Retinal pigment epithelial cell (primary cell): ENCODE results near the gene USP20.

Source experiments
- DNase-seq: peaks from one replicate; pipeline ENCODE4 v3.0.0-alpha.2; 2010; ENCODE audit warnings: low read depth
- H3K4me3 ChIP-seq: 2 replicates; pipeline ENCODE4 v1.5.1; 2011; ENCODE audit warnings: mild to moderate bottlenecking, low read length, control low read depth, moderate library complexity
- CTCF ChIP-seq: conservative IDR thresholded peaks from 2 replicates; pipeline ENCODE4 v1.5.1; 2011; ENCODE audit warnings: low read depth, low read length, control low read depth, inconsistent platforms

Gene USP20

DNA sequence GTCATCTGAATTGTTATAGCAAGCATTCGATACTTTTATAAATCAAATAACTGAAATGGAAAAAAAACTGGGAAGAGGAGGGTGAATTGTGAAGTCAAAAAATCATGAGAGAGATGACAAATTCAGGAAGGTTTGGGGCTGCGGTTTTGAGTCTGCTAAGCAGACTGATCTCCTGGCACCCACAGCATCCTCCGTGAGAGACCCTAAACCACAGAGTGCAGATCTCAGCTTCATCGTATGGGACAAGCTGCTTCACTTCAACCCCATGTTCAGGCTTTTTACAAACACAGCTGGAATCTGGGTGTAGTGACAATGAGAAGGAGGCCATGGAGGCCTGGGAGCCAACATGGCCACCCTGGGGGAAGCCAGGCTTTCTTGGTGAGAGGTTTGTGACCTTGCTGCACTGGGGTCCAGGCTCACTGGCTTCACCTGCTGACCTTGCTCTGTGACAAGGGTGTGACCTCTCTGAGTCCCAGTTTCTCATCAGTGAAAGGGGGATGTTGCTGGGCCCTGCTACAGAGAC is 19.4 kb downstream of the USP20 start:
- TF ChIP-seq CTCF = no peak
- no peak for DNase-seq
- H3K4me3 ChIP-seq = no peak overlapping the region

- no peak for TF ChIP-seq CTCF
- H3K4me3 ChIP-seq = no peak overlapping the region
- DNase-seq = no peak
Observed at GRCh38 chr9:129857207-129857606, 21.9 kb downstream of the USP20 start.

DNA sequence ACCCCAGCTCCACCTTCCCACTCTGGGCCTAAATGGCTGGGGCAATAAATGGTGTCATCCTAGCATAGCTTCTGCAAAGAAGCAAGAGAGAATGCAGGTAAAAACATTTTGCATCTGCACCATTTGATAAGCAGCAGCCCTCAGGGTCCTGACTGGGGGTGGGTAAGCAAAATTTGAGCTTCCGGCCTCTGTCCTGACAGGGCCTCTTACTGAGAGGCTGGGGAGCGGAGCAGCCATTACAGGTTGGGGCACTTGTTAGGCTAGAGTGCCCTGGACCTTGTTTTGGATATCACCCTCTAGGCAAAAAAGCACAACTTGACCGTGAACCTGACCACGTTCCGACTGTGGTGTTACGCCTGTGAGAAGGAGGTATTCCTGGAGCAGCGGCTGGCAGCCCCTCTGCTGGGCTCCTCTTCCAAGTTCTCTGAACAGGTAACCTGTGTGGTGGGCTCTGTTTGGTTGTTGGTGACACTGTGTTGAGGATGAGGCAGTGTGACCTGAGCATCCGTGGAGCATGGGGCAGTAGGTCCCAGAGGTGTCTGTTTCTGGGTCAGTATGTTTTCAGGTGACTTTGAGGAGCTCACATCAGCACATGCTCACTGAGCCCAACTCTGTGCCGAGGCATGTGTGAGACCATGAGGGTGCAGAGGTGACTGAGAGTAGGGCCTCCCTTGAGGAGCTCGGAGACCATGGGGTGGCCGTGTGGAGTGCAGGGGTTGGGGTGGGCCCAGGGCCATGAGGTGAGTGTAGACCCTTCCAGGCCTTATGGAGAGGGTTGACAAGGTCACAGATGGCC is 23.1 kb downstream of the USP20 start:
- no peak overlapping the region for H3K4me3 ChIP-seq
- no peak for TF ChIP-seq CTCF
- no peak for DNase-seq

DNA sequence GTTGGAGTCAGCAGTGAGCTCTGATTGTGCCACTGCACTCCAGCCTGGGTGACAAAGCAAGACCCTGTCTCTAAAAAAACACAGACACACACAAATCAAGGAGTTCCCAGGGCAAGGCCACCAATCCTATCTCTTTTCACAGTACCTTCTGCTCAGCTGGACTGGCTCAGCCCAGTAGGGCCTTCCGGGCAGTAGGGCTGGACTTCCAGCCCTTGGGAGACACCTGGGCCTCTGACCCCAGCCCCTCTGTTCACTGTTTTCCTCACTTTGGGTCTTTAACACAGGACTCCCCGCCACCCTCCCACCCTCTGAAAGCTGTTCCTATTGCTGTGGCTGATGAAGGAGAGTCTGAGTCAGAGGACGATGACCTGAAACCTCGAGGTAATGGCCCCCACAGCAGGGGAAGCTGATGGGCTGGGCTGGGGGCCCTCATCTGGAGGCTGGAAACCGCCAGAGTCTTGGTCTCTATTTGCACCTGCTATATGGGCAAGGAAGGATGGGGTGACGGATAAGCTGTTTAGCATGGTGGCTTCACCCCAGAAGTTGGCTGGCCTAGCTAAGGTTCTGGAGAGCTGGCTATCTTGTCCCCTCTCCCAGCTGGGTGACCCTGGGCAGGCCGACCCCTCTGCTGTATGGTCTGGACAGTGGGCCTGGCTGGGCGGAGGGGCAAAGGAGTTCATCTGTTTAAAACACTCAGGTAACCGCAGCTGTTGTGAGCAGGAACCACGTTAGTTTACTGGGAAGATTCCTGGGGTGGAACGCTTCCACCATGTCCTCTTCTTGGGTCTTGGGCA is 25.6 kb downstream of the USP20 start:
- H3K4me3 ChIP-seq = no peak overlapping the region
- no peak for TF ChIP-seq CTCF
- no peak for DNase-seq

DNA sequence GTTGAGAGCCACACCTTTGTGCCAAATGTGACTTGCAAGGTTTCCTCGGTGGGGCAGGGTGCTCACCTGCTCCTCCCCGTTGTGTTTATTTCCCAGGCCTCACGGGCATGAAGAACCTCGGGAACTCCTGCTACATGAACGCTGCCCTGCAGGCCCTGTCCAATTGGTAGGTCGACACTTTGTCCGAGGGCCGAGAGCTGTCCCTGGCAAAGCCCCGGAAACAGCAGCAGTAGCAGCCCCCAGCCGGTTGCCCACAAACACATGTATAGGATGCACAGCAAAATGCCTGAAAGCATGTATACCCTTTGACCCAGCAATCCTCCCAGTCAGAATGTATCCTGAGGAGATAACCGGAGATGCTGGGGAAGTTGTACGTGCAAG is 26.2 kb downstream of the USP20 start:
- no peak for DNase-seq
- no peak for TF ChIP-seq CTCF
- H3K4me3 ChIP-seq = no peak overlapping the region

DNA sequence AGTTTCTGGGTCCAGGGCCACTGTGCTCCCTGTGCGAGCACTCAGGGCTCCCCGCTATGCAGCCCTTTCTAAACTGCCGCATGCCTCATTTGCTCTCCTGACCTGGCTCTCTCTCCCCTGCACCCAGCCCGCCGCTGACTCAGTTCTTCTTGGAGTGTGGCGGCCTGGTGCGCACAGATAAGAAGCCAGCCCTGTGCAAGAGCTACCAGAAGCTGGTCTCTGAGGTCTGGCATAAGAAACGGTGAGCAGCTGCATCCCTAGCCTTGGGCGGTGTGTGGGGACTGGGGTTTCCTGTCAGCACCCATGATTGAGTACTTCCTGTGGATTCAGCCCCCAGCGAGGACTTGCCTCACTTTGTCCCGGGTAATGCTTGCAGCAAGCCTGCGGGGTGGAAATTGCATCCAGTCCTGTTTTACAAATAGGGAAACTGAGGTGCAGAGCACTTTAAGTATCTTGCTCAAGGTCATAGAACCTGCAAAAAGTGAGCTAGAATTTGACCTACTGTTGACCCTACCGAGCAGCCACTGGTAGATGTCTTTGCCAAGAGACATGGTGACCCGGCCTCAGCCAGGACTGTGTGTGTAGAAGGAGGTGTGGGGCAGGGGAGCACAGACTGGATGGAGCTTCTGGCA is 27.9 kb downstream of the USP20 start:
- H3K4me3 ChIP-seq = no peak overlapping the region
- no peak for TF ChIP-seq CTCF
- DNase-seq = no peak
